GM23338 (cell line): Measurements from ENCODE around the gene MDGA2. TPM values are rescaled to one million over a fixed set of nuclear protein-coding genes. Genes with fewer than 3 reads are reported as not detected.

Experiments used
- ATAC-seq: fragments of 200-7000 bp; cut with Tn5 transposase; 3 replicates; pipeline ENCODE4 v1.9.1; 2020
- DNase-seq: peaks from one replicate; pipeline ENCODE4 v3.0.0-alpha.2; 2015; ENCODE audit warnings: low spot score
- H2AFZ ChIP-seq: fragments of 200-600 bp; sonication (generic); 2 replicates; pipeline ENCODE4 v1.8.0; 2016; ENCODE audit warnings: antibody characterized with exemption, mild to moderate bottlenecking, moderate library complexity
- H3F3A ChIP-seq: fragments of 200-600 bp; sonication (generic); replicated peaks from 2 replicates; pipeline ENCODE4 v1.8.0; 2017; ENCODE audit warnings: antibody characterized with exemption, mixed run types, low read depth
- H3K27ac ChIP-seq: fragments of 200-600 bp; sonication (generic); 2 replicates; pipeline ENCODE4 v1.6.1; 2016; ENCODE audit warnings: low read depth
- H3K27me3 ChIP-seq: fragments of 200-600 bp; sonication (generic); 2 replicates; pipeline ENCODE4 v1.8.0; 2016; ENCODE audit warnings: mild to moderate bottlenecking, mixed run types, moderate library complexity; ENCODE audit not compliant: insufficient read depth
- H3K36me3 ChIP-seq: fragments of 200-600 bp; sonication (generic); 2 replicates; pipeline ENCODE4 v1.8.0; 2016; ENCODE audit warnings: mild to moderate bottlenecking; ENCODE audit not compliant: insufficient read depth
- H3K4me1 ChIP-seq: fragments of 200-600 bp; sonication (generic); 2 replicates; pipeline ENCODE4 v1.8.0; 2016; ENCODE audit warnings: mild to moderate bottlenecking, moderate library complexity; ENCODE audit not compliant: insufficient read depth
- H3K4me2 ChIP-seq: fragments of 200-600 bp; sonication (generic); 2 replicates; pipeline ENCODE4 v1.7.1; 2017; ENCODE audit warnings: mixed run types
- H3K4me3 ChIP-seq: fragments of 200-600 bp; sonication (generic); 2 replicates; pipeline ENCODE4 v1.6.1; 2016; ENCODE audit warnings: mixed run types
- H3K79me2 ChIP-seq: fragments of 200-600 bp; sonication (generic); replicated peaks from 2 replicates; pipeline ENCODE4 v1.8.0; 2017; ENCODE audit warnings: mild to moderate bottlenecking; ENCODE audit not compliant: insufficient read depth
- H3K9me2 ChIP-seq: fragments of 200-600 bp; sonication (generic); 2 replicates; pipeline ENCODE4 v1.8.0; 2017; ENCODE audit not compliant: insufficient read depth
- H4K20me1 ChIP-seq: fragments of 200-600 bp; sonication (generic); replicated peaks from 2 replicates; pipeline ENCODE4 v1.8.0; 2017; ENCODE audit warnings: mild to moderate bottlenecking; ENCODE audit not compliant: insufficient read depth
- H3K27ac Mint-ChIP-seq: 2 replicates; pipeline ENCODE4 v1.8.0; 2020; ENCODE audit warnings: inconsistent platforms, mild to moderate bottlenecking, moderate library complexity, mixed read lengths
- H3K27me3 Mint-ChIP-seq: 3 replicates; pipeline ENCODE4 v1.8.0; 2022; ENCODE audit warnings: low read depth, mild to moderate bottlenecking, moderate library complexity, mixed read lengths, inconsistent platforms; ENCODE audit not compliant: insufficient read depth, poor library complexity
- H3K36me3 Mint-ChIP-seq: 3 replicates; pipeline ENCODE4 v1.8.0; 2021; ENCODE audit warnings: low read depth, mild to moderate bottlenecking, inconsistent platforms, moderate library complexity, mixed read lengths
- H3K4me1 Mint-ChIP-seq: 3 replicates; pipeline ENCODE4 v1.8.0; 2020; ENCODE audit warnings: mild to moderate bottlenecking, inconsistent platforms, mixed read lengths
- H3K4me3 Mint-ChIP-seq: 3 replicates; pipeline ENCODE4 v1.8.0; 2021; ENCODE audit warnings: moderate library complexity, mild to moderate bottlenecking, inconsistent platforms, mixed read lengths
- H3K9me3 Mint-ChIP-seq: 3 replicates; pipeline ENCODE4 v1.8.0; 2020; ENCODE audit warnings: moderate library complexity, mild to moderate bottlenecking, inconsistent platforms, mixed read lengths
- CREB1 ChIP-seq: fragments of 250-450 bp; sonication (Bioruptor Pico); IDR thresholded peaks from 2 replicates; pipeline ENCODE4 v1.5.0; 2020; ENCODE audit warnings: low read depth, mild to moderate bottlenecking, moderate library complexity
- CTCF ChIP-seq, 2 experiments: fragments of 200-600 bp in 1 of 2; sonication (generic) in 1 of 2; conservative IDR thresholded peaks; 2 replicates each; pipeline versions ENCODE4 v1.5.1 to v1.6.1; 2016 to 2017; ENCODE audit warnings: antibody characterized with exemption in 2 of 2, low read depth in 2 of 2, mild to moderate bottlenecking in 2 of 2, moderate library complexity in 1 of 2
- ETS1 ChIP-seq: IDR thresholded peaks from 2 replicates; pipeline ENCODE4 v1.6.1; 2016; ENCODE audit warnings: antibody characterized with exemption
- EZH2 ChIP-seq: fragments of 200-600 bp; sonication (generic); IDR thresholded peaks from one replicate; pipeline ENCODE4 v1.8.0; 2017; ENCODE audit warnings: antibody characterized with exemption, mild to moderate bottlenecking, low read depth; ENCODE audit not compliant: unreplicated experiment
- EZH2phosphoT487 ChIP-seq: fragments of 200-600 bp; sonication (generic); IDR thresholded peaks from one replicate; pipeline ENCODE4 v1.8.1; 2018; ENCODE audit warnings: antibody characterized with exemption; ENCODE audit not compliant: unreplicated experiment
- JUNB ChIP-seq: IDR thresholded peaks from one replicate; pipeline ENCODE4 v1.6.1; 2016; ENCODE audit warnings: antibody characterized with exemption; ENCODE audit not compliant: unreplicated experiment
- NANOG ChIP-seq: IDR thresholded peaks from 2 replicates; pipeline ENCODE4 v1.6.1; 2016; ENCODE audit warnings: antibody characterized with exemption, borderline replicate concordance
- POLR2AphosphoS5 ChIP-seq: IDR thresholded peaks from 2 replicates; pipeline ENCODE4 v1.6.1; 2016; ENCODE audit warnings: antibody characterized with exemption, low read depth
- REST ChIP-seq: IDR thresholded peaks from one replicate; pipeline ENCODE4 v1.6.1; 2018; ENCODE audit warnings: antibody characterized with exemption; ENCODE audit not compliant: unreplicated experiment
- STAT1 ChIP-seq: IDR thresholded peaks from one replicate; pipeline ENCODE4 v1.6.1; 2016; ENCODE audit warnings: antibody characterized with exemption; ENCODE audit not compliant: unreplicated experiment
- ZNF114 ChIP-seq: fragments of 250-450 bp; sonication (Bioruptor Pico); IDR thresholded peaks from 2 replicates; pipeline ENCODE4 v1.5.0; 2020; ENCODE audit warnings: mild to moderate bottlenecking, moderate library complexity
- ZNF331 ChIP-seq: fragments of 250-450 bp; sonication (Bioruptor Pico); IDR thresholded peaks from 2 replicates; pipeline ENCODE4 v1.5.0; 2020; ENCODE audit warnings: low read depth, mild to moderate bottlenecking, moderate library complexity
- polyA plus RNA-seq: library from polyadenylated mRNA; unstranded; fragments of >200 nt; fragmentation: Nextera tagmentation; extraction: Ambion mirVana; gene quantifications from 2 replicates; pipeline ENCODE4 v1.2.1, GENCODE V29; 2016
- total RNA-seq: library from RNA; depleted of rRNA; stranded (reverse); fragments of >200 nt; shearing (Covaris generic); gene quantifications from 2 replicates; pipeline ENCODE4 v1.2.3, GENCODE V29; 2014

MDGA2 gene
- total and polyA plus RNA-seq, 2 experiments from 2014 or later, result 0.68 to 1.7 TPM

GRCh38 chr14:47657143-47657542, 18.3 kb downstream of the MDGA2 start (continued):
- no peak for TF ChIP-seq POLR2AphosphoS5

GRCh38 chr14:47651337-47651736, 24.1 kb downstream of the MDGA2 start:
- no peak overlapping the region for H3K27ac Mint-ChIP-seq
- H3K4me3 ChIP-seq, result no peak overlapping the region

GRCh38 chr14:47637753-47638152, 37.7 kb downstream of the MDGA2 start:
- Histone ChIP-seq H3K36me3 (no peaks in the 10 kb centered on the region), H3K4me2 (no peak overlapping the region), H3K27ac (no peak overlapping the region), H3K4me1 (no peaks in the 10 kb centered on the region), H3K9me2 (no peaks in the 10 kb centered on the region), H2AFZ (no peak overlapping the region), H4K20me1 (no peaks in the 10 kb centered on the region), H3K79me2 (no peaks in the 10 kb centered on the region), H3K27me3 (no peaks in the 10 kb centered on the region), H3F3A (no peaks in the 10 kb centered on the region), H3K4me3 (no peak overlapping the region)
- ATAC-seq (no peak), DNase-seq (no peak)
- no peaks in the 10 kb centered on the region for H3K9me3 Mint-ChIP-seq
- H3K27ac Mint-ChIP-seq, result no peak overlapping the region
- H3K36me3 Mint-ChIP-seq, result no peaks in the 10 kb centered on the region
- H3K4me3 Mint-ChIP-seq, result no peak overlapping the region
- H3K4me1 Mint-ChIP-seq, result no peaks in the 10 kb centered on the region
- no peaks in the 10 kb centered on the region for H3K27me3 Mint-ChIP-seq
- TF ChIP-seq CREB1 (no peak), ZNF331 (CRISPR knock-in tag) (no peak), EZH2 (no peak), JUNB (no peak), STAT1 (no peak), EZH2phosphoT487 (no peak), REST (no peak), NANOG (no peak), CTCF (conservative IDR thresholded peaks at IDR 0.05; ENCODE audit: low read depth in 2 of 2) (no peak), ETS1 (no peak), POLR2AphosphoS5 (no peak), ZNF114 (no peak)

More at GRCh38 chr14:47651337-47651736, 24.1 kb downstream of the MDGA2 start:
- Histone ChIP-seq H3K9me2 (no peaks in the 10 kb centered on the region; the same call in 1 of the 2 replicates), H4K20me1 (no peaks in the 10 kb centered on the region), H3F3A (no peaks in the 10 kb centered on the region), H3K27ac (no peak overlapping the region), H2AFZ (no peak overlapping the region), H3K4me2 (no peak overlapping the region), H3K4me1 (no peaks in the 10 kb centered on the region), H3K79me2 (no peaks in the 10 kb centered on the region), H3K36me3 (no peaks in the 10 kb centered on the region), H3K27me3 (no peaks in the 10 kb centered on the region)
- H3K4me1 Mint-ChIP-seq, result no peaks in the 10 kb centered on the region
- no peak overlapping the region for H3K4me3 Mint-ChIP-seq
- H3K36me3 Mint-ChIP-seq, result no peaks in the 10 kb centered on the region
- TF ChIP-seq CTCF (conservative IDR thresholded peaks at IDR 0.05; ENCODE audit: low read depth in 2 of 2), result no peak
- ATAC-seq (no peak), DNase-seq (no peak)
- no peaks in the 10 kb centered on the region for H3K27me3 Mint-ChIP-seq
- no peaks in the 10 kb centered on the region for H3K9me3 Mint-ChIP-seq
